HepG2 (cell line): Measurements from ENCODE around the gene JMJD7. TPM values are rescaled to one million over a fixed set of nuclear protein-coding genes. Genes with fewer than 3 reads are reported as not detected.

Experiments
- ATAC-seq: fragments of 200-7000 bp; cut with Tn5 transposase; 3 replicates; pipeline ENCODE4 v1.9.1; 2020; ENCODE audit warnings: mild to moderate bottlenecking, moderate library complexity
- BruUV-seq: library from RNA; stranded (reverse); fragments of 400-500 nt; replicated peaks from 2 replicates; lab custom pipeline; 2021; lab: Mats Ljungman, UMichigan
- CTCF ChIA-PET: fragments of 300-600 bp; formaldehyde crosslinking; extraction: SDS; loops from one replicate; lab custom pipeline; 2021; ENCODE audit warnings: low total read pairs, inconsistent platforms, low intra/inter-chr PET ratio; lab: Yijun Ruan, JAX
- POLR2A ChIA-PET: fragments of 350-600 bp; sonication (Branson Sonifier 250); formaldehyde crosslinking; loops from one replicate; lab custom pipeline; 2020; ENCODE audit warnings: antibody characterized with exemption, inconsistent platforms; lab: Yijun Ruan, JAX
- DNase-seq: peaks from one replicate; pipeline ENCODE4 v3.0.0-alpha.2; 2015; ENCODE audit warnings: low spot score
- FAIRE-seq: peaks from 3 replicates; lab custom pipeline; 2011; peaks lifted over from hg19 to GRCh38; lab: Jason Lieb, UNC
- H2AFZ ChIP-seq: one replicate; pipeline ENCODE4 v1.6.1; 2011; ENCODE audit warnings: low read length, inconsistent platforms
- H3K27ac ChIP-seq: fragments of 300-600 bp; 3 replicates; pipeline ENCODE4 v1.8.0; 2011; ENCODE audit warnings: mixed run types, mild to moderate bottlenecking, mixed read lengths, low read length, inconsistent platforms; ENCODE audit not compliant: insufficient read depth; ENCODE audit errors: extremely low read length
- H3K27me3 ChIP-seq, 2 experiments: fragments of 200-600 bp in 1 of 2; 2 replicates in 1 of 2; 3 replicates in 1 of 2; pipeline versions ENCODE4 v1.6.0 to v1.8.0; 2011; ENCODE audit warnings: low read length in 2 of 2, mild to moderate bottlenecking in 2 of 2, moderate library complexity in 2 of 2, inconsistent platforms in 1 of 2; ENCODE audit not compliant: insufficient read depth in 2 of 2, control insufficient read depth in 1 of 2
- H3K36me3 ChIP-seq, 2 experiments: fragments of 200-600 bp in 1 of 2; replicated peaks in 1 of 2; 2 replicates in 1 of 2; 3 replicates in 1 of 2; pipeline versions ENCODE4 v1.5.1 to v1.8.0; 2011; ENCODE audit warnings: low read length in 2 of 2, inconsistent platforms in 1 of 2; ENCODE audit not compliant: insufficient read depth in 2 of 2, control insufficient read depth in 1 of 2
- H3K4me1 ChIP-seq: 2 replicates; pipeline ENCODE4 v1.5.1; 2012; ENCODE audit warnings: low read length, inconsistent platforms; ENCODE audit not compliant: insufficient read depth
- H3K4me2 ChIP-seq: 2 replicates; pipeline ENCODE4 v1.6.0; 2011; ENCODE audit warnings: low read depth, low read length, inconsistent platforms
- H3K4me3 ChIP-seq, 3 experiments: fragments of 200-600 bp in 1 of 3; sonication (generic), shearing (Covaris generic) in 1 of 3; replicated peaks in 1 of 3; 2 replicates each; pipeline ENCODE4 v1.5.1; 2011 to 2016; ENCODE audit warnings: low read length in 3 of 3, inconsistent platforms in 2 of 3, low read depth in 2 of 3, mild to moderate bottlenecking in 2 of 3, control low read depth in 1 of 3, mixed read lengths in 1 of 3; ENCODE audit not compliant: insufficient read depth in 1 of 3
- H3K79me2 ChIP-seq: one replicate; pipeline ENCODE4 v1.6.1; 2011; ENCODE audit warnings: low read length, inconsistent platforms; ENCODE audit not compliant: insufficient read depth
- H3K9ac ChIP-seq: 2 replicates; pipeline ENCODE4 v1.6.0; 2011; ENCODE audit warnings: mild to moderate bottlenecking, low read depth, low read length, inconsistent platforms; ENCODE audit not compliant: insufficient read depth
- H3K9me3 ChIP-seq: 2 replicates; pipeline ENCODE4 v1.5.1; 2012; ENCODE audit warnings: mild to moderate bottlenecking, low read length
- H4K20me1 ChIP-seq: 2 replicates; pipeline ENCODE4 v1.6.0; 2011; ENCODE audit warnings: inconsistent platforms, mild to moderate bottlenecking, low read length, moderate library complexity; ENCODE audit not compliant: insufficient read depth
- FIP1L1 ChIP-seq: fragments of 200-400 bp; formaldehyde crosslinking; IDR thresholded peaks from 2 replicates; pipeline ENCODE4 v1.6.1; 2018; ENCODE audit warnings: low read depth, mild to moderate bottlenecking, low read length, moderate library complexity, borderline replicate concordance; ENCODE audit not compliant: insufficient read depth
- HNF4A ChIP-seq: sonication (generic); formaldehyde crosslinking; IDR thresholded peaks from 2 replicates; pipeline ENCODE4 v1.4.0; 2020; ENCODE audit warnings: missing genetic modification reagents
- HOXD1 ChIP-seq: sonication (generic); formaldehyde crosslinking; IDR thresholded peaks from 2 replicates; pipeline ENCODE4 v1.5.0; 2020; ENCODE audit warnings: missing genetic modification reagents
- NAIF1 ChIP-seq: sonication (generic); formaldehyde crosslinking; IDR thresholded peaks from 2 replicates; pipeline ENCODE4 v1.5.0; 2020; ENCODE audit warnings: mild to moderate bottlenecking, missing genetic modification reagents, borderline replicate concordance
- POLR2G ChIP-seq: fragments of 200-400 bp; formaldehyde crosslinking; IDR thresholded peaks from 2 replicates; pipeline ENCODE4 v1.6.1; 2018; ENCODE audit warnings: mild to moderate bottlenecking, low read depth, low read length, moderate library complexity
- SIX1 ChIP-seq: sonication (generic); formaldehyde crosslinking; IDR thresholded peaks from 2 replicates; pipeline ENCODE4 v1.4.0; 2020; ENCODE audit warnings: missing genetic modification reagents, borderline replicate concordance
- SRY ChIP-seq: sonication (generic); formaldehyde crosslinking; IDR thresholded peaks from 2 replicates; pipeline ENCODE4 v1.8.0; 2022; ENCODE audit warnings: mild to moderate bottlenecking, missing genetic modification reagents
- ZNF12 ChIP-seq: sonication (generic); formaldehyde crosslinking; IDR thresholded peaks from 2 replicates; pipeline ENCODE4 v1.5.0; 2020; ENCODE audit warnings: missing genetic modification reagents
- ZNF468 ChIP-seq: sonication (generic); formaldehyde crosslinking; IDR thresholded peaks from 2 replicates; pipeline ENCODE4 v1.8.0; 2022; ENCODE audit warnings: mild to moderate bottlenecking, moderate library complexity, missing genetic modification reagents
- ZNF720 ChIP-seq: sonication (generic); formaldehyde crosslinking; IDR thresholded peaks from 2 replicates; pipeline ENCODE4 v1.4.0; 2020; ENCODE audit warnings: missing genetic modification reagents
- ZSCAN20 ChIP-seq: sonication (generic); formaldehyde crosslinking; IDR thresholded peaks from 2 replicates; pipeline ENCODE4 v1.4.0; 2020; ENCODE audit warnings: missing genetic modification reagents, mild to moderate bottlenecking, borderline replicate concordance
- WGBS: methylation state at CpG from one replicate; pipeline ENCODE4 v1.1.6; 2017; ENCODE audit warnings: low lambda C conversion rate; 5-methylcytosine and 5-hydroxymethylcytosine counted together
- in situ Hi-C: cut with HindIII; loops from 2 replicates; pipeline ENCODE4 v1.10.0; 2017; ENCODE audit warnings: low pct_unique_long_range_greater_than_20kb; ENCODE audit not compliant: extremely low pct_ligation_motif_present
- intact Hi-C: fragments of 100-400 bp; cut with micrococcal nuclease; formaldehyde crosslinking; loops from one replicate; pipeline ENCODE4 v1.10.0; 2022; ENCODE audit not compliant: unreplicated experiment
- polyA plus RNA-seq, 8 experiments: library from polyadenylated mRNA; depleted of rRNA in 3 of 8; stranded (reverse) in 7 of 8; unstranded in 1 of 8; fragments of >200 nt; fragmentation: Illumina TruSeq in 4 of 8; extraction: Trizol in 4 of 8; gene quantifications; 2 replicates each; pipeline versions ENCODE4 v1.2.1 to v1.2.3, GENCODE V29; 2011 to 2016; ENCODE audit warnings: low read depth in 4 of 8, missing spikeins in 1 of 8, mixed read lengths in 1 of 8; ENCODE audit not compliant: insufficient read depth in 1 of 8
- total RNA-seq, 5 experiments: library from RNA; depleted of rRNA; stranded (reverse); fragments of >200 nt; fragmentation: Illumina TruSeq; extraction: Trizol; gene quantifications; 2 replicates each; pipeline ENCODE4 v1.2.3, GENCODE V29; 2016; ENCODE audit warnings: low read depth in 1 of 5
- TF ChIP-seq, protein P1 (sequence below): sonication (generic); formaldehyde crosslinking; IDR thresholded peaks from 2 replicates; pipeline ENCODE4 v1.8.1; 2023; ENCODE audit warnings: mild to moderate bottlenecking, inconsistent platforms, moderate library complexity, missing genetic modification reagents, borderline replicate concordance
- TF ChIP-seq, protein P2 (sequence below): sonication (generic); formaldehyde crosslinking; IDR thresholded peaks from 2 replicates; pipeline ENCODE4 v1.9.0; 2021; ENCODE audit warnings: missing genetic modification reagents, mild to moderate bottlenecking, borderline replicate concordance
- TF ChIP-seq, protein P3 (sequence below): sonication (generic); formaldehyde crosslinking; IDR thresholded peaks from 2 replicates; pipeline ENCODE4 v1.8.1; 2023; ENCODE audit warnings: mild to moderate bottlenecking, missing genetic modification reagents
- TF ChIP-seq, protein P4 (sequence below): sonication (generic); formaldehyde crosslinking; IDR thresholded peaks from 2 replicates; pipeline ENCODE4 v1.4.0; 2020; ENCODE audit warnings: missing genetic modification reagents
- TF ChIP-seq, protein P5 (sequence below): sonication (generic); formaldehyde crosslinking; IDR thresholded peaks from 2 replicates; pipeline ENCODE4 v1.8.1; 2023; ENCODE audit warnings: missing genetic modification reagents, mild to moderate bottlenecking, borderline replicate concordance

Gene JMJD7
- total and polyA plus RNA-seq, 2 of the 13 experiments (the other 11 are each of a cell fraction or from before 2014, with no cell fraction given), result 6.4 to 7.1 TPM

DNA sequence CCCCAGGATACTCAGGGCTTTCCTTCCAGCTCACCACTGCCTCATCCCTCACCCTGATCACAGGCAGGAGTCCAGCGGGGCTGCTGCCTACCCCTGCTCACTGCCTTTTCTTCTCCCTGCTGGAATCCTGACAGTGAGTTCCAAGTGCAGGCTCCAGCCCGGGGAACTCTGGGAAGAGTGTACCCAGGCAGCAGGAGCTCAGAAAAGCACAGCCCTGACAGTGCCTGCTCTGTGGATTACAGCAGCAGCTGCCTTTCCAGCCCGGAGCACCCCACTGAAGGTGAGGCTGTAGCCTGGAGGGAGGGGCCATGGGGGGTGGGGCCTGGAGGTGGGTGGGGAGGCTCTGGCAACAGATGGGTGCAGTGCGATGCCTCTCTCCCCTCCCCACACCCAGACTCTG is 6.1 kb upstream of the JMJD7 start:
- in situ Hi-C loops, result no loop called here
- TF ChIP-seq ZNF720 (CRISPR knock-in tag) (no peak), ZNF468 (CRISPR knock-in tag) (no peak), SRY (CRISPR knock-in tag) (no peak), HNF4A (CRISPR knock-in tag) (no peak), ZNF12 (CRISPR knock-in tag) (no peak), NAIF1 (CRISPR knock-in tag) (no peak), ZSCAN20 (CRISPR knock-in tag) (no peak), SIX1 (CRISPR knock-in tag) (no peak), POLR2G (no peak), FIP1L1 (no peak), HOXD1 (no peak)
- TF ChIP-seq, protein P1, sequence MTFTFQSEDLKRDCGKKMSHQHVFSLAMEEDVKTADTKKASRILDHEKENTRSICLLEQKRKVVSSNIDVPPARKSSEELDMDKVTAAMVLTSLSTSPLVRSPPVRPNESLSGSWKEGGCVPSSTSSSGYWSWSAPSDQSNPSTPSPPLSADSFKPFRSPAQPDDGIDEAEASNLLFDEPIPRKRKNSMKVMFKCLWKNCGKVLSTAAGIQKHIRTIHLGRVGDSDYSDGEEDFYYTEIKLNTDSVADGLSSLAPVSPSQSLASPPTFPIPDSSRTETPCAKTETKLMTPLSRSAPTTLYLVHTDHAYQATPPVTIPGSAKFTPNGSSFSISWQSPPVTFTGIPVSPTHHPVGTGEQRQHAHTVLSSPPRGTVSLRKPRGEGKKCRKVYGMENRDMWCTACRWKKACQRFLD (CRISPR knock-in tag), result no peak
- TF ChIP-seq, protein P2, sequence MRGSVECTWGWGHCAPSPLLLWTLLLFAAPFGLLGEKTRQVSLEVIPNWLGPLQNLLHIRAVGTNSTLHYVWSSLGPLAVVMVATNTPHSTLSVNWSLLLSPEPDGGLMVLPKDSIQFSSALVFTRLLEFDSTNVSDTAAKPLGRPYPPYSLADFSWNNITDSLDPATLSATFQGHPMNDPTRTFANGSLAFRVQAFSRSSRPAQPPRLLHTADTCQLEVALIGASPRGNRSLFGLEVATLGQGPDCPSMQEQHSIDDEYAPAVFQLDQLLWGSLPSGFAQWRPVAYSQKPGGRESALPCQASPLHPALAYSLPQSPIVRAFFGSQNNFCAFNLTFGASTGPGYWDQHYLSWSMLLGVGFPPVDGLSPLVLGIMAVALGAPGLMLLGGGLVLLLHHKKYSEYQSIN (CRISPR knock-in tag), result no peak
- TF ChIP-seq, protein P3, sequence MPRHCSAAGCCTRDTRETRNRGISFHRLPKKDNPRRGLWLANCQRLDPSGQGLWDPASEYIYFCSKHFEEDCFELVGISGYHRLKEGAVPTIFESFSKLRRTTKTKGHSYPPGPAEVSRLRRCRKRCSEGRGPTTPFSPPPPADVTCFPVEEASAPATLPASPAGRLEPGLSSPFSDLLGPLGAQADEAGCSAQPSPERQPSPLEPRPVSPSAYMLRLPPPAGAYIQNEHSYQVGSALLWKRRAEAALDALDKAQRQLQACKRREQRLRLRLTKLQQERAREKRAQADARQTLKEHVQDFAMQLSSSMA, result no peak
- TF ChIP-seq, protein P4, sequence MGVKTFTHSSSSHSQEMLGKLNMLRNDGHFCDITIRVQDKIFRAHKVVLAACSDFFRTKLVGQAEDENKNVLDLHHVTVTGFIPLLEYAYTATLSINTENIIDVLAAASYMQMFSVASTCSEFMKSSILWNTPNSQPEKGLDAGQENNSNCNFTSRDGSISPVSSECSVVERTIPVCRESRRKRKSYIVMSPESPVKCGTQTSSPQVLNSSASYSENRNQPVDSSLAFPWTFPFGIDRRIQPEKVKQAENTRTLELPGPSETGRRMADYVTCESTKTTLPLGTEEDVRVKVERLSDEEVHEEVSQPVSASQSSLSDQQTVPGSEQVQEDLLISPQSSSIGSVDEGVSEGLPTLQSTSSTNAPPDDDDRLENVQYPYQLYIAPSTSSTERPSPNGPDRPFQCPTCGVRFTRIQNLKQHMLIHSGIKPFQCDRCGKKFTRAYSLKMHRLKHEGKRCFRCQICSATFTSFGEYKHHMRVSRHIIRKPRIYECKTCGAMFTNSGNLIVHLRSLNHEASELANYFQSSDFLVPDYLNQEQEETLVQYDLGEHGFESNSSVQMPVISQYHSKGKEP (CRISPR knock-in tag), result no peak
- TF ChIP-seq, protein P5, sequence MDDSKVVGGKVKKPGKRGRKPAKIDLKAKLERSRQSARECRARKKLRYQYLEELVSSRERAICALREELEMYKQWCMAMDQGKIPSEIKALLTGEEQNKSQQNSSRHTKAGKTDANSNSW (CRISPR knock-in tag), result no peak
- WGBS, result 94% methylated on average over 4 of the region's 4 CpGs
- H3K27ac ChIP-seq, result no peak overlapping the region
- ATAC-seq, result no peak
- peaks cover 3 to 22% of the 10 kb centered on the region in 2 experiments; a peak in 4 of 5 replicates for H3K36me3 ChIP-seq
- H3K9ac ChIP-seq, result no peak overlapping the region
- no peaks in the 10 kb centered on the region for H4K20me1 ChIP-seq
- ChIA-PET POLR2A (interaction anchor here (0.5 kb wide), 1 partner anchor 242 kb away, joined by 3 read pairs; no protein-coding TSS in a partner anchor), CTCF (no interaction called here)
- no peak for FAIRE-seq
- DNase-seq, result no peak
- no peak overlapping the region for H3K4me3 ChIP-seq
- H3K9me3 ChIP-seq, result no peaks in the 10 kb centered on the region
- no peaks in the 10 kb centered on the region for H3K79me2 ChIP-seq
- no peaks in the 10 kb centered on the region for H3K27me3 ChIP-seq
- BruUV-seq, result no TSS peak
- H3K4me1 ChIP-seq, result no peaks in the 10 kb centered on the region
- intact Hi-C loops, result no loop called here
- no peak overlapping the region for H2AFZ ChIP-seq
- H3K4me2 ChIP-seq, result no peak overlapping the region
